ENCODE measurements around the gene ASB7.

DNA sequence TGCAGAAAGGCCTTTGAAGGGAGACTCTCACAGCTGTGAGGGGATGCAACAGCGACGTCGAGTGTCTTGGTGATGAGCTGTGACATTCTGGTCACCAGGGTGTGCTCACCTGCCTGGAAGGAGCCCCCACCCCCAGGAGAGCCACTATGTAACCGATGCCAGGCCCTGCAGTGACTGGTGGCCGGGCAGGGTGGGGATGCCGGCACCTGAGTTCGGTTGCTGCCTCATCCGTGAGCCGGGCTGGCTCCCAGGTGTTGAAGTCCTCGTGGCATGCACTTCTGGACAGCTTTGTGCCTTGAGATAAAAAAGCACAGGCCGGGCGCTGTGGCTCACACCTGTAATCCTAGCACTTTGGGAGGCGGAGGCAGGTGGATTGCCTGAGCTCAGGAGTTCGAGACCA is 56.5 kb downstream of the ASB7 start:
- TF ChIP-seq, protein P1, sequence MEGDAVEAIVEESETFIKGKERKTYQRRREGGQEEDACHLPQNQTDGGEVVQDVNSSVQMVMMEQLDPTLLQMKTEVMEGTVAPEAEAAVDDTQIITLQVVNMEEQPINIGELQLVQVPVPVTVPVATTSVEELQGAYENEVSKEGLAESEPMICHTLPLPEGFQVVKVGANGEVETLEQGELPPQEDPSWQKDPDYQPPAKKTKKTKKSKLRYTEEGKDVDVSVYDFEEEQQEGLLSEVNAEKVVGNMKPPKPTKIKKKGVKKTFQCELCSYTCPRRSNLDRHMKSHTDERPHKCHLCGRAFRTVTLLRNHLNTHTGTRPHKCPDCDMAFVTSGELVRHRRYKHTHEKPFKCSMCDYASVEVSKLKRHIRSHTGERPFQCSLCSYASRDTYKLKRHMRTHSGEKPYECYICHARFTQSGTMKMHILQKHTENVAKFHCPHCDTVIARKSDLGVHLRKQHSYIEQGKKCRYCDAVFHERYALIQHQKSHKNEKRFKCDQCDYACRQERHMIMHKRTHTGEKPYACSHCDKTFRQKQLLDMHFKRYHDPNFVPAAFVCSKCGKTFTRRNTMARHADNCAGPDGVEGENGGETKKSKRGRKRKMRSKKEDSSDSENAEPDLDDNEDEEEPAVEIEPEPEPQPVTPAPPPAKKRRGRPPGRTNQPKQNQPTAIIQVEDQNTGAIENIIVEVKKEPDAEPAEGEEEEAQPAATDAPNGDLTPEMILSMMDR (conservative IDR thresholded peaks at IDR 0.05 in 1 of 2, IDR thresholded peaks at IDR 0.05 in 1 of 2; ENCODE audit: extremely low read depth in 1 of 2, insufficient read depth in 1 of 2, low read depth in 1 of 2, low read length in 2 of 2) = no peak
- no peak for TF ChIP-seq EZH2 (IDR thresholded peaks at IDR 0.05; ENCODE audit: borderline replicate concordance, low read length)
